Stimulated activated CD4-positive, alpha-beta T cell treated with anti-CD3 and anti-CD28 coated beads, Interleukin-1b, Interleukin-23, amount 100 ng/mL, for 1 hour (primary cell): ENCODE data around the gene PHAX.
"Not testable (repeated sequence)": the region's sequence is repeated elsewhere in the genome, so short reads cannot be mapped to it uniquely, and the experiment has no call there.

Source experiments
- DNase-seq, 2 donors: peaks; one replicate each; pipeline ENCODE4 v3.0.0-alpha.2; 2020; ENCODE audit warnings: low read depth in 2 of 2

The PHAX gene

GRCh38 chr5:126656401-126657007 lies 55.8 kb downstream of the PHAX start:
- DNase-seq: no peak

GRCh38 chr5:126658561-126658960 lies 57.8 kb downstream of the PHAX start:
- no peak for DNase-seq

GRCh38 chr5:126659805-126660482 lies 59.2 kb downstream of the PHAX start:
- DNase-seq: no peak

- DNase-seq: no peak
These were observed 63.8 kb downstream of the PHAX start for GRCh38 chr5:126664586-126664985.

- DNase-seq: not testable (repeated sequence)
These were observed 69.4 kb downstream of the PHAX start for GRCh38 chr5:126670109-126670508.

GRCh38 chr5:126671681-126672080 lies 70.9 kb downstream of the PHAX start:
- DNase-seq: not testable (repeated sequence)

- DNase-seq: no peak
These were observed 72.7 kb downstream of the PHAX start for GRCh38 chr5:126673477-126673876.

GRCh38 chr5:126674145-126674544 lies 73.4 kb downstream of the PHAX start:
- DNase-seq: no peak

- no peak for DNase-seq
These were observed 74.6 kb downstream of the PHAX start for GRCh38 chr5:126675338-126675737.

- peak; percentile 12 to 28 for DNase-seq
These were observed 75.5 kb downstream of the PHAX start for GRCh38 chr5:126676195-126676624.
